HG03097 (cell line): ENCODE results near the gene ANKFN1.

Experiments used
- ATAC-seq: cut with Tn5 transposase; IDR thresholded peaks from one replicate; pipeline ENCODE4 v1.9.1; 2021; ENCODE audit not compliant: unreplicated experiment, low FRiP score

ANKFN1 gene

GRCh38 chr17:56142325-56142724 lies 10.9 kb upstream of the ANKFN1 start:
- no peak for ATAC-seq

GRCh38 chr17:56142781-56143180 lies 10.5 kb upstream of the ANKFN1 start:
- no peak for ATAC-seq

- no peak for ATAC-seq
Measured at GRCh38 chr17:56144223-56144622, 9.1 kb upstream of the ANKFN1 start.

- no peak for ATAC-seq
Measured at GRCh38 chr17:56146534-56146933, 6.7 kb upstream of the ANKFN1 start.

GRCh38 chr17:56148333-56148732 lies 4.9 kb upstream of the ANKFN1 start:
- ATAC-seq = no peak

- ATAC-seq = no peak
Measured at GRCh38 chr17:56149266-56150036, 3.8 kb upstream of the ANKFN1 start.

GRCh38 chr17:56150649-56151048 lies 2.6 kb upstream of the ANKFN1 start:
- no peak for ATAC-seq

- ATAC-seq = no peak
Measured at GRCh38 chr17:56157845-56158244, 4.6 kb downstream of the ANKFN1 start.

- no peak for ATAC-seq
Measured at GRCh38 chr17:56158344-56158743, 5.1 kb downstream of the ANKFN1 start.

- ATAC-seq = no peak
Measured at GRCh38 chr17:56158915-56159825, 5.9 kb downstream of the ANKFN1 start.

GRCh38 chr17:56159826-56160380 lies 6.6 kb downstream of the ANKFN1 start:
- no peak for ATAC-seq

- ATAC-seq = no peak
Measured at GRCh38 chr17:56160422-56160821, 7.1 kb downstream of the ANKFN1 start.

GRCh38 chr17:56165072-56165641 lies 11.9 kb downstream of the ANKFN1 start:
- ATAC-seq = no peak

- no peak for ATAC-seq
Measured at GRCh38 chr17:56167491-56167890, 14.2 kb downstream of the ANKFN1 start.

GRCh38 chr17:56169621-56170020 lies 16.3 kb downstream of the ANKFN1 start:
- ATAC-seq = no peak

- ATAC-seq = no peak
Measured at GRCh38 chr17:56171186-56171959, 18.1 kb downstream of the ANKFN1 start.

- no peak for ATAC-seq
Measured at GRCh38 chr17:56172517-56172982, 19.3 kb downstream of the ANKFN1 start.

GRCh38 chr17:56173026-56173425 lies 19.8 kb downstream of the ANKFN1 start:
- no peak for ATAC-seq

- no peak for ATAC-seq
Measured at GRCh38 chr17:56173958-56174835, 20.9 kb downstream of the ANKFN1 start.
